Erythroblast (primary cell): ENCODE data around the gene EPHB1.

Source experiments
- GATA1 ChIP-seq: IDR thresholded peaks from 2 replicates; pipeline ENCODE4 v1.6.1; 2011; ENCODE audit warnings: low read depth, mild to moderate bottlenecking, control low read depth, low read length, moderate library complexity
- POLR2A ChIP-seq: IDR thresholded peaks from 2 replicates; pipeline ENCODE4 v1.6.1; 2011; ENCODE audit warnings: mild to moderate bottlenecking, low read length

- no peak for TF ChIP-seq POLR2A
- TF ChIP-seq GATA1: no peak
Measured at GRCh38 chr3:135148398-135149020, 353.4 kb downstream of the EPHB1 start.
